Body of pancreas (tissue), 4 donors: ENCODE measurements around the gene RASD2.

Experiments used
- POLR2A ChIP-seq, 3 donors: fragments of 450-650 bp; IDR thresholded peaks; one replicate each; pipeline ENCODE4 v1.6.1; 2016; ENCODE audit warnings: antibody characterized with exemption in 3 of 3, mild to moderate bottlenecking in 2 of 3
- TF ChIP-seq, protein P1 (sequence below), 7 experiments: fragments of 450-650 bp in 4 of 7; fragments of 200-600 bp in 3 of 7; sonication (generic) in 3 of 7; IDR thresholded peaks; one replicate each; pipeline ENCODE4 v1.5.1; 2016 to 2019; ENCODE audit warnings: antibody characterized with exemption in 7 of 7

- TF ChIP-seq, protein P1, sequence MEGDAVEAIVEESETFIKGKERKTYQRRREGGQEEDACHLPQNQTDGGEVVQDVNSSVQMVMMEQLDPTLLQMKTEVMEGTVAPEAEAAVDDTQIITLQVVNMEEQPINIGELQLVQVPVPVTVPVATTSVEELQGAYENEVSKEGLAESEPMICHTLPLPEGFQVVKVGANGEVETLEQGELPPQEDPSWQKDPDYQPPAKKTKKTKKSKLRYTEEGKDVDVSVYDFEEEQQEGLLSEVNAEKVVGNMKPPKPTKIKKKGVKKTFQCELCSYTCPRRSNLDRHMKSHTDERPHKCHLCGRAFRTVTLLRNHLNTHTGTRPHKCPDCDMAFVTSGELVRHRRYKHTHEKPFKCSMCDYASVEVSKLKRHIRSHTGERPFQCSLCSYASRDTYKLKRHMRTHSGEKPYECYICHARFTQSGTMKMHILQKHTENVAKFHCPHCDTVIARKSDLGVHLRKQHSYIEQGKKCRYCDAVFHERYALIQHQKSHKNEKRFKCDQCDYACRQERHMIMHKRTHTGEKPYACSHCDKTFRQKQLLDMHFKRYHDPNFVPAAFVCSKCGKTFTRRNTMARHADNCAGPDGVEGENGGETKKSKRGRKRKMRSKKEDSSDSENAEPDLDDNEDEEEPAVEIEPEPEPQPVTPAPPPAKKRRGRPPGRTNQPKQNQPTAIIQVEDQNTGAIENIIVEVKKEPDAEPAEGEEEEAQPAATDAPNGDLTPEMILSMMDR (IDR thresholded peaks at IDR 0.05): no peak
- TF ChIP-seq POLR2A (IDR thresholded peaks at IDR 0.05): no peak
Measured at GRCh38 chr22:35580351-35581022, 39.9 kb downstream of the RASD2 start.
